ENCODE results near the gene LETM1.

DNA sequence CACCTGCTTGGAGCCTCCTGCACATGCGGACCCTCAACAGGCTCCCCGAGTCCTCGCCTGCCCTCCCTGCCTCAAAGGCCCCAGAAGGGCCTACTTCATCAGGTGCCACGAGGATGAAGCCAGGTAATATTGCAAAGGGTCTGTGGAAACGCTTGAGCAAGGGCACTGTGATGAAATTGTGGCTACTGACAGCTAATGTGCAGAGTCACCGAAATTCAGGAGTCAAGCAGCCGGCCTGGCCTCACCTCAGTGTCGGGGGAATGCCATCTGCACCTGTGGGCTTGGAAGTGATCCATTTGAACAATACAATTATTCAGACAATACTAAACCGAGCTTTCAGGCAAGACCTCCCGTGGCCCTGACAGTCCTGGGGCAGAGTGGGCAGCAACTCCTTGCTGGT is 66.0 kb downstream of the LETM1 start:
- TF ChIP-seq, protein P1, sequence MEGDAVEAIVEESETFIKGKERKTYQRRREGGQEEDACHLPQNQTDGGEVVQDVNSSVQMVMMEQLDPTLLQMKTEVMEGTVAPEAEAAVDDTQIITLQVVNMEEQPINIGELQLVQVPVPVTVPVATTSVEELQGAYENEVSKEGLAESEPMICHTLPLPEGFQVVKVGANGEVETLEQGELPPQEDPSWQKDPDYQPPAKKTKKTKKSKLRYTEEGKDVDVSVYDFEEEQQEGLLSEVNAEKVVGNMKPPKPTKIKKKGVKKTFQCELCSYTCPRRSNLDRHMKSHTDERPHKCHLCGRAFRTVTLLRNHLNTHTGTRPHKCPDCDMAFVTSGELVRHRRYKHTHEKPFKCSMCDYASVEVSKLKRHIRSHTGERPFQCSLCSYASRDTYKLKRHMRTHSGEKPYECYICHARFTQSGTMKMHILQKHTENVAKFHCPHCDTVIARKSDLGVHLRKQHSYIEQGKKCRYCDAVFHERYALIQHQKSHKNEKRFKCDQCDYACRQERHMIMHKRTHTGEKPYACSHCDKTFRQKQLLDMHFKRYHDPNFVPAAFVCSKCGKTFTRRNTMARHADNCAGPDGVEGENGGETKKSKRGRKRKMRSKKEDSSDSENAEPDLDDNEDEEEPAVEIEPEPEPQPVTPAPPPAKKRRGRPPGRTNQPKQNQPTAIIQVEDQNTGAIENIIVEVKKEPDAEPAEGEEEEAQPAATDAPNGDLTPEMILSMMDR (IDR thresholded peaks at IDR 0.05 in 4 of 5, conservative IDR thresholded peaks at IDR 0.05 in 1 of 5), result no peak
- no peak for TF ChIP-seq POLR2A (IDR thresholded peaks at IDR 0.05)

Measured in gastrocnemius medialis (tissue), 4 donors.